Measurements from ENCODE around the gene TSFM. TPM values are rescaled to one million over a fixed set of nuclear protein-coding genes. Genes with fewer than 3 reads are reported as not detected.
A peak's percentile ranks its signal among the peaks of the same experiment; 100 is the strongest.

The TSFM gene
- total RNA-seq, 2 experiments from 2014 or later = 25.8 to 26.9 TPM

GRCh38 chr12:57739914-57740538 is 42.6 kb upstream of the TSFM start:
- Mint-ChIP-seq H3K4me3 (peak overlapping the region; percentile 50), H3K27ac (peak overlapping the region; percentile 94), H3K4me1 (ENCODE audit: low read depth) (peaks cover 64% of the 10 kb centered on the region), H3K9me3 (no peaks in the 10 kb centered on the region), H3K27me3 (no peaks in the 10 kb centered on the region), H3K36me3 (ENCODE audit: low read depth) (peaks cover 50% of the 10 kb centered on the region)
- POLR2A ChIA-PET = interaction anchor here (0.8 to 2.6 kb wide), 7 partner anchors 15 to 281 kb away, joined by 3 to 26 read pairs (median 7); partner anchors contain the start of genes DDIT3, GLI1, MARCHF9 and OS9
- Histone ChIP-seq H3K36me3 (ENCODE audit: insufficient read depth, low read length) (peaks cover 44% of the 10 kb centered on the region), H3K9me3 (ENCODE audit: control insufficient read depth in 1 of 2, insufficient read depth in 1 of 2, low read length in 2 of 2) (no peaks in the 10 kb centered on the region), H3K27ac (ENCODE audit: low read depth in 1 of 2, low read length in 2 of 2) (peak overlapping the region; percentile 83 to 93), H3K4me1 (ENCODE audit: insufficient read depth, low read length) (peaks cover 68% of the 10 kb centered on the region), H3K27me3 (ENCODE audit: control insufficient read depth in 1 of 2, insufficient read depth in 2 of 2, low read length in 2 of 2) (no peaks in the 10 kb centered on the region), H3K4me3 (ENCODE audit: low read length) (peak overlapping the region; percentile 95)
- DNase-seq (no peak), ATAC-seq (ENCODE audit: poor library complexity) (no peak)
- no peak for TF ChIP-seq CTCF (IDR thresholded peaks at IDR 0.05)
- intact Hi-C loops (cut with DNase I, micrococcal nuclease) = loop anchor here (2.0 to 5.0 kb wide), 4 partner anchors 21 to 113 kb away; partner anchors contain the start of gene OS9 (in 1 of the 2)
- CTCF ChIA-PET = interaction anchor here (1.7 kb wide), 1 partner anchor 107 kb away, joined by 3 read pairs; the partner anchor contains the start of gene B4GALNT1

- Mint-ChIP-seq H3K27me3 (no peaks in the 10 kb centered on the region), H3K27ac (peak overlapping the region; percentile 94), H3K9me3 (no peaks in the 10 kb centered on the region), H3K4me1 (ENCODE audit: low read depth) (peaks cover 64% of the 10 kb centered on the region), H3K4me3 (peak overlapping the region; percentile 88), H3K36me3 (ENCODE audit: low read depth) (peaks cover 43% of the 10 kb centered on the region)
- Histone ChIP-seq H3K4me3 (ENCODE audit: low read length) (peak overlapping the region; percentile 95), H3K4me1 (ENCODE audit: insufficient read depth, low read length) (peaks cover 73% of the 10 kb centered on the region), H3K9me3 (ENCODE audit: control insufficient read depth in 1 of 2, insufficient read depth in 1 of 2, low read length in 2 of 2) (no peaks in the 10 kb centered on the region), H3K27ac (ENCODE audit: low read depth in 1 of 2, low read length in 2 of 2) (peak overlapping the region; percentile 83 to 93), H3K36me3 (ENCODE audit: insufficient read depth, low read length) (peaks cover 36% of the 10 kb centered on the region), H3K27me3 (ENCODE audit: control insufficient read depth in 1 of 2, insufficient read depth in 2 of 2, low read length in 2 of 2) (no peaks in the 10 kb centered on the region)
- DNase-seq (peak; percentile 57 to 96 (median 76)), ATAC-seq (ENCODE audit: poor library complexity) (peak; percentile 64)
- ChIA-PET POLR2A (interaction anchor here (0.8 to 2.6 kb wide), 19 partner anchors 9 to 282 kb away, joined by 3 to 26 read pairs (median 4); partner anchors contain the start of genes ATP23, B4GALNT1, CDK4 and DDIT3), CTCF (interaction anchor here (1.2 to 2.3 kb wide), 5 partner anchors 15 to 282 kb away, joined by 3 to 12 read pairs (median 6); partner anchors contain the start of genes B4GALNT1, GLI1 and MARCHF9)
- TF ChIP-seq CTCF (IDR thresholded peaks at IDR 0.05) = no peak
- intact Hi-C loops (cut with DNase I, micrococcal nuclease) = loop anchor here in 1 of 2 experiments (1.0 to 5.0 kb wide), 3 partner anchors 11 to 114 kb away; partner anchors contain the start of genes CDK4 and OS9
Observed at GRCh38 chr12:57740656-57741412, 41.8 kb upstream of the TSFM start.

DNA sequence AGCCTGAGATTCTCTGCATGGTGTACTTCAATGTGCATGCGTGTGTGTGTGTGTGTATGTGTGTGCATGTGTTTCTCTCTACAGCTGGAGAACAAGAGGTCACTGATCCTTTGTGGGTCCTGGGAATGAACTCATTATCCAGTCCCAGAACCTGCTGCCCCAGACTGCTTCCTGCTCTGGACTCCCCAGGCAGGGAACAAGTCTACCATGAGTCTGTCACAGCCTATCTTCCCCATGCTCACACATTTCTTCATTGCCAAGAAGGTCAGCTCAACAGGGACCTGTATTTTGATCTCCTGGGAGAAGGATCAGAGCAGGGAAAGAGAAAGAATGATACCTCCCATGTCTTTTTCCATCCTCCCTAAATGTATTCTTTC is 41.2 kb upstream of the TSFM start:
- Histone ChIP-seq H3K36me3 (ENCODE audit: insufficient read depth, low read length) (peaks cover 34% of the 10 kb centered on the region), H3K9me3 (ENCODE audit: control insufficient read depth in 1 of 2, insufficient read depth in 1 of 2, low read length in 2 of 2) (no peaks in the 10 kb centered on the region), H3K4me3 (ENCODE audit: low read length) (peak overlapping the region; percentile 95), H3K27me3 (ENCODE audit: control insufficient read depth in 1 of 2, insufficient read depth in 2 of 2, low read length in 2 of 2) (no peaks in the 10 kb centered on the region), H3K27ac (ENCODE audit: low read depth in 1 of 2, low read length in 2 of 2) (peak overlapping the region; percentile 83 to 93), H3K4me1 (ENCODE audit: insufficient read depth, low read length) (peaks cover 77% of the 10 kb centered on the region)
- H3K4me1 Mint-ChIP-seq (ENCODE audit: low read depth) = peaks cover 68% of the 10 kb centered on the region
- no peaks in the 10 kb centered on the region for H3K9me3 Mint-ChIP-seq
- CTCF ChIA-PET = interaction anchor here (0.9 to 2.3 kb wide), 6 partner anchors 15 to 283 kb away, joined by 3 to 12 read pairs (median 6); partner anchors contain the start of genes B4GALNT1, GLI1 and MARCHF9
- peak overlapping the region; percentile 88 for H3K4me3 Mint-ChIP-seq
- ATAC-seq (ENCODE audit: poor library complexity) (no peak), DNase-seq (no peak)
- H3K27me3 Mint-ChIP-seq = no peaks in the 10 kb centered on the region
- H3K27ac Mint-ChIP-seq = peak overlapping the region; percentile 94
- H3K36me3 Mint-ChIP-seq (ENCODE audit: low read depth) = peaks cover 41% of the 10 kb centered on the region
- no peak for TF ChIP-seq CTCF (IDR thresholded peaks at IDR 0.05)
- POLR2A ChIA-PET = interaction anchor here (0.8 to 2.6 kb wide), 20 partner anchors 9 to 282 kb away, joined by 3 to 26 read pairs (median 4); partner anchors contain the start of genes ATP23, B4GALNT1, CDK4 and CTDSP2
- intact Hi-C loops (cut with DNase I, micrococcal nuclease) = loop anchor here in 1 of 2 experiments (1.0 to 5.0 kb wide), 3 partner anchors 11 to 114 kb away; partner anchors contain the start of genes CDK4 and OS9

Data from CD4-positive, alpha-beta T cell (primary cell).